Upper lobe of left lung (tissue), 6 donors: ENCODE measurements around the gene COMTD1. TPM values are rescaled to one million over a fixed set of nuclear protein-coding genes. Genes with fewer than 3 reads are reported as not detected.
A peak's percentile ranks its signal among the peaks of the same experiment; 100 is the strongest.

Experiments
- ATAC-seq, 2 donors: fragments of 200-7000 bp; cut with Tn5 transposase; one replicate each; pipeline ENCODE4 v1.9.1; 2022; ENCODE audit warnings: mild to moderate bottlenecking in 2 of 2, moderate library complexity in 2 of 2; ENCODE audit not compliant: low FRiP score in 2 of 2
- DNase-seq, 2 donors: peaks; one replicate each; pipeline ENCODE4 v3.0.0-alpha.2; 2019 to 2020
- H3K27ac ChIP-seq, 4 donors: fragments of 200-600 bp; sonication (generic); one replicate each; pipeline ENCODE4 v1.5.1; 2016 to 2019
- H3K27me3 ChIP-seq, 4 donors: fragments of 200-600 bp; sonication (generic); one replicate each; pipeline ENCODE4 v1.5.1; 2017 to 2019
- H3K36me3 ChIP-seq, 4 donors: fragments of 200-600 bp; sonication (generic); one replicate each; pipeline ENCODE4 v1.5.1; 2016 to 2019
- H3K4me1 ChIP-seq, 4 donors: fragments of 200-600 bp; sonication (generic); one replicate each; pipeline ENCODE4 v1.5.1; 2018 to 2019
- H3K4me3 ChIP-seq, 4 donors: fragments of 200-600 bp; sonication (generic); one replicate each; pipeline ENCODE4 v1.5.1; 2017 to 2019; ENCODE audit warnings: mild to moderate bottlenecking in 2 of 4, moderate library complexity in 1 of 4
- H3K9me3 ChIP-seq, 4 donors: fragments of 200-600 bp; sonication (generic); one replicate each; pipeline ENCODE4 v1.5.1; 2018 to 2019
- EP300 ChIP-seq, 4 donors: sonication (generic); formaldehyde crosslinking; IDR thresholded peaks; one replicate each; pipeline ENCODE4 v1.5.1; 2017; ENCODE audit warnings: antibody characterized with exemption in 4 of 4, control low read depth in 2 of 4
- POLR2A ChIP-seq, 4 donors: fragments of 450-650 bp; IDR thresholded peaks; one replicate each; pipeline ENCODE4 v1.5.1; 2016 to 2017; ENCODE audit warnings: antibody characterized with exemption in 4 of 4, mild to moderate bottlenecking in 2 of 4
- POLR2AphosphoS5 ChIP-seq, 2 donors: sonication (generic); formaldehyde crosslinking; IDR thresholded peaks; one replicate each; pipeline ENCODE4 v1.5.1; 2017; ENCODE audit warnings: antibody characterized with exemption in 2 of 2
- WGBS, 2 donors: methylation state at CpG; one replicate each; pipeline ENCODE4 v1.1.5; 2017 to 2018; 5-methylcytosine and 5-hydroxymethylcytosine counted together
- total RNA-seq, 6 donors: library from RNA; depleted of rRNA in 4 of 6; stranded (reverse); fragments of >200 nt in 4 of 6; gene quantifications; one replicate each; pipeline versions ENCODE4 v1.1.0 to v1.2.1, GENCODE V29; 2016 to 2021
- TF ChIP-seq, protein P1 (sequence below), 6 experiments: fragments of 450-650 bp in 4 of 6; fragments of 200-600 bp in 2 of 6; sonication (generic) in 2 of 6; IDR thresholded peaks; one replicate each; pipeline ENCODE4 v1.5.1; 2016 to 2019; ENCODE audit warnings: antibody characterized with exemption in 6 of 6
- donor health status: DM: no; HTN: no; CAD: no; lungs with moderate emphysema.
- donor health status: DM: no; HTN: yes; CAD: no; lungs with severe emphysema.

COMTD1 gene
- total RNA-seq, 6 donors from 2014 or later = 28.0 to 56.6 (median 35.6) TPM

GRCh38 chr10:75231672-75232581, 3.8 kb downstream of the COMTD1 start:
- H3K27ac ChIP-seq = peak overlapping the region in 1 of 4 donors; percentile 8
- no peak overlapping the region for H3K4me3 ChIP-seq
- H3K4me1 ChIP-seq = peaks cover 28 to 45% (median 40%) of the 10 kb centered on the region in 4 donors
- H3K36me3 ChIP-seq = peaks cover 0 to 43% (median 14%) of the 10 kb centered on the region in 4 donors
- no peaks in the 10 kb centered on the region for H3K9me3 ChIP-seq
- TF ChIP-seq POLR2A (IDR thresholded peaks at IDR 0.05) (no peak), EP300 (IDR thresholded peaks at IDR 0.05) (no peak), POLR2AphosphoS5 (IDR thresholded peaks at IDR 0.05) (no peak)
- TF ChIP-seq, protein P1, sequence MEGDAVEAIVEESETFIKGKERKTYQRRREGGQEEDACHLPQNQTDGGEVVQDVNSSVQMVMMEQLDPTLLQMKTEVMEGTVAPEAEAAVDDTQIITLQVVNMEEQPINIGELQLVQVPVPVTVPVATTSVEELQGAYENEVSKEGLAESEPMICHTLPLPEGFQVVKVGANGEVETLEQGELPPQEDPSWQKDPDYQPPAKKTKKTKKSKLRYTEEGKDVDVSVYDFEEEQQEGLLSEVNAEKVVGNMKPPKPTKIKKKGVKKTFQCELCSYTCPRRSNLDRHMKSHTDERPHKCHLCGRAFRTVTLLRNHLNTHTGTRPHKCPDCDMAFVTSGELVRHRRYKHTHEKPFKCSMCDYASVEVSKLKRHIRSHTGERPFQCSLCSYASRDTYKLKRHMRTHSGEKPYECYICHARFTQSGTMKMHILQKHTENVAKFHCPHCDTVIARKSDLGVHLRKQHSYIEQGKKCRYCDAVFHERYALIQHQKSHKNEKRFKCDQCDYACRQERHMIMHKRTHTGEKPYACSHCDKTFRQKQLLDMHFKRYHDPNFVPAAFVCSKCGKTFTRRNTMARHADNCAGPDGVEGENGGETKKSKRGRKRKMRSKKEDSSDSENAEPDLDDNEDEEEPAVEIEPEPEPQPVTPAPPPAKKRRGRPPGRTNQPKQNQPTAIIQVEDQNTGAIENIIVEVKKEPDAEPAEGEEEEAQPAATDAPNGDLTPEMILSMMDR (IDR thresholded peaks at IDR 0.05) = no peak
- 86 to 90% methylated on average over 4 of the region's 4 CpGs for WGBS, 2 donors
- no peaks in the 10 kb centered on the region for H3K27me3 ChIP-seq
- ATAC-seq = no peak
- no peak for DNase-seq

DNA sequence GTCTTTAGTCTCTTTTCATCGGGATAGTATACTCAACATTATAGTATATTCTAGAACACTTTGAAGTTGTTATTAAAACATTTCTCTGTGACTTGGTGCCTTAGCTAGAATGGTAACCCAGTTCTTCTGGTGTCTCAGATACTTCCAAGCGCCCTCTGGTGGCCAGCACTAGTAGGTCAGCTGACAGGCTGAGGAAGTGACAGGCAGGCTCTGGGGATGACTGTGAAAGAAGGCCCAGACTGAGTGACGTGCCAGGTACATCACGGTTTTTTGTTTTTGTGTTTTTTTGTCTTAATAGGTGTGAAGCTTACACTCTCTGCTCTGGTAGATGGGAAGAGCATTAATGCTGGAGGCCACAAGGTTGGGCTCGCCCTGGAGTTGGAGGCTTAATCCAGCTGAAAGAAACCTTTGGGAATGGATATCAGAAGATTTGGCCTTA, 5.1 kb downstream of the COMTD1 start:
- DNase-seq (peak in 1 of 2 donors; percentile 95), ATAC-seq (peak; percentile 59 to 67)
- WGBS, 2 donors = 24 to 25% methylated on average over 5 of the region's 5 CpGs
- no peaks in the 10 kb centered on the region for H3K9me3 ChIP-seq
- H3K4me1 ChIP-seq = peaks cover 41 to 56% (median 50%) of the 10 kb centered on the region in 4 donors
- peaks cover 0 to 46% (median 14%) of the 10 kb centered on the region in 4 donors for H3K36me3 ChIP-seq
- no peaks in the 10 kb centered on the region for H3K27me3 ChIP-seq
- H3K27ac ChIP-seq = peak overlapping the region in 2 of 4 donors; percentile 4 to 33
- H3K4me3 ChIP-seq = no peak overlapping the region
- TF ChIP-seq EP300 (IDR thresholded peaks at IDR 0.05) (no peak), POLR2A (IDR thresholded peaks at IDR 0.05) (no peak), POLR2AphosphoS5 (IDR thresholded peaks at IDR 0.05) (peak in 1 of 2 donors; percentile 37)
- TF ChIP-seq, protein P1 (IDR thresholded peaks at IDR 0.05) = peak; percentile 81 to 91 (median 87)

- Histone ChIP-seq H3K27me3 (no peaks in the 10 kb centered on the region), H3K4me3 (no peak overlapping the region), H3K9me3 (no peaks in the 10 kb centered on the region), H3K36me3 (peaks cover 0 to 46% (median 14%) of the 10 kb centered on the region in 4 donors), H3K4me1 (peaks cover 41 to 54% (median 51%) of the 10 kb centered on the region in 4 donors), H3K27ac (peak overlapping the region in 2 of 4 donors; percentile 4 to 33)
- DNase-seq = no peak
- 83 to 89% methylated on average over 3 of the region's 3 CpGs for WGBS, 2 donors
- ATAC-seq = no peak
- no peak for TF ChIP-seq POLR2A (IDR thresholded peaks at IDR 0.05)
- no peak for TF ChIP-seq POLR2AphosphoS5 (IDR thresholded peaks at IDR 0.05)
- TF ChIP-seq, protein P1 (IDR thresholded peaks at IDR 0.05) = no peak
- no peak for TF ChIP-seq EP300 (IDR thresholded peaks at IDR 0.05)
These were observed 5.8 kb downstream of the COMTD1 start for GRCh38 chr10:75229971-75230370.

DNA sequence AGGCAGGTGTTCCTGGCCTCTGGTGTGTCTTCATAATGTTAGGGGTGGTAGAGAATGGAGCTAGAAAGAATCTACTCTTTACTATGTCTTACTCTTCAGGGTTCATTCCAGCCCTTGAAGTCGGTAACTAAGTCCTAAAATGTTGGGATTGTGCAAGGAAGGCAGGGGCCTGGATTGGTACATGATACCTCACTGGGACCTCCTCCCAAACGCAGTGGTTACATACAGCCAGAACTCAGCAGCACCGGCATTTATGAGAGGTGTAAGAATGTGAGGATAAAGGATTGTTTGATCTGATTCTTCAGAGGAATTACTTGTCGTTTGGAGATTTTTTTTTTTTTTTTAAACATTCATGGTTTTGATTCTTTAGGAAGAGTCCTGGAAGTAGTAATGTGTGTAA, 6.9 kb downstream of the COMTD1 start:
- Histone ChIP-seq H3K4me1 (peaks cover 44 to 62% (median 54%) of the 10 kb centered on the region in 4 donors), H3K4me3 (no peak overlapping the region), H3K27me3 (no peaks in the 10 kb centered on the region), H3K36me3 (peaks cover 0 to 57% (median 17%) of the 10 kb centered on the region in 4 donors), H3K27ac (peak overlapping the region in 3 of 4 donors; percentile 20 to 88 (median 44)), H3K9me3 (no peaks in the 10 kb centered on the region)
- WGBS, 2 donors = 61 to 70% methylated on average over 4 of the region's 4 CpGs
- ATAC-seq (no peak), DNase-seq (no peak)
- TF ChIP-seq EP300 (IDR thresholded peaks at IDR 0.05) (no peak), POLR2AphosphoS5 (IDR thresholded peaks at IDR 0.05) (no peak), POLR2A (IDR thresholded peaks at IDR 0.05) (no peak)
- TF ChIP-seq, protein P1 (IDR thresholded peaks at IDR 0.05) = no peak
